Stimulated activated naive CD8-positive, alpha-beta T cell treated with anti-CD3 and anti-CD28 coated beads, Interleukin-15, Interleukin-2, amounts not matched to agents 100 ng/mL and 50 ng/mL, for 24 hours (primary cell): Measurements from ENCODE around the gene DRC1.
"Not testable (repeated sequence)": the region's sequence is repeated elsewhere in the genome, so short reads cannot be mapped to it uniquely, and the experiment has no call there.

ENCODE experiments used
- H3K27ac Mint-ChIP-seq: one replicate; pipeline ENCODE4 v1.8.0; 2021; ENCODE audit warnings: mild to moderate bottlenecking, mixed read lengths
- H3K27me3 Mint-ChIP-seq: one replicate; pipeline ENCODE4 v1.8.0; 2021; ENCODE audit warnings: mixed read lengths
- H3K36me3 Mint-ChIP-seq: one replicate; pipeline ENCODE4 v1.8.0; 2021; ENCODE audit warnings: low read depth, mixed read lengths
- H3K4me1 Mint-ChIP-seq: one replicate; pipeline ENCODE4 v1.8.0; 2021; ENCODE audit warnings: low read depth, mixed read lengths
- H3K4me3 Mint-ChIP-seq: one replicate; pipeline ENCODE4 v1.8.0; 2021; ENCODE audit warnings: mild to moderate bottlenecking, mixed read lengths
- H3K9me3 Mint-ChIP-seq: one replicate; pipeline ENCODE4 v1.8.0; 2021; ENCODE audit warnings: mixed read lengths

DRC1 gene

GRCh38 chr2:26401739-26402541 lies at the start of gene DRC1:
Gene DRC1 (plus strand): TSS chr2:26401920. CDS start chr2:26401990, 70 bp downstream.
- no peaks in the 10 kb centered on the region for H3K36me3 Mint-ChIP-seq
- no peak within 1 kb of the TSS for H3K4me3 Mint-ChIP-seq
- H3K4me1 Mint-ChIP-seq: peaks cover 11% of the 10 kb centered on the region
- no peak within 1 kb of the TSS for H3K27ac Mint-ChIP-seq
- H3K27me3 Mint-ChIP-seq: peaks cover 12% of the 10 kb centered on the region
- H3K9me3 Mint-ChIP-seq: no peaks in the 10 kb centered on the region

- Mint-ChIP-seq H3K9me3 (no peaks in the 10 kb centered on the region), H3K4me3 (no peak overlapping the region), H3K4me1 (peaks cover 78% of the 10 kb centered on the region), H3K27me3 (no peaks in the 10 kb centered on the region), H3K36me3 (peaks cover 63% of the 10 kb centered on the region), H3K27ac (peak overlapping the region; percentile 34)
These were observed 48.8 kb upstream of the DRC1 start for GRCh38 chr2:26352892-26353291.

GRCh38 chr2:26354469-26354868 lies 47.3 kb upstream of the DRC1 start:
- H3K4me3 Mint-ChIP-seq, H3K27me3 Mint-ChIP-seq, H3K9me3 Mint-ChIP-seq, H3K27ac Mint-ChIP-seq: not testable (repeated sequence)
- H3K36me3 Mint-ChIP-seq: peaks cover 57% of the 10 kb centered on the region
- H3K4me1 Mint-ChIP-seq: peaks cover 76% of the 10 kb centered on the region

- Mint-ChIP-seq H3K9me3 (no peaks in the 10 kb centered on the region), H3K4me3 (no peak overlapping the region), H3K27me3 (no peaks in the 10 kb centered on the region), H3K4me1 (peaks cover 76% of the 10 kb centered on the region), H3K27ac (no peak overlapping the region), H3K36me3 (peaks cover 58% of the 10 kb centered on the region)
These were observed 46.4 kb upstream of the DRC1 start for GRCh38 chr2:26355038-26355995.

GRCh38 chr2:26356111-26356510 lies 45.6 kb upstream of the DRC1 start:
- Mint-ChIP-seq H3K36me3 (peaks cover 58% of the 10 kb centered on the region), H3K27me3 (no peaks in the 10 kb centered on the region), H3K4me1 (peaks cover 75% of the 10 kb centered on the region), H3K27ac (no peak overlapping the region), H3K4me3 (no peak overlapping the region), H3K9me3 (no peaks in the 10 kb centered on the region)

- H3K9me3 Mint-ChIP-seq: no peaks in the 10 kb centered on the region
- no peaks in the 10 kb centered on the region for H3K27me3 Mint-ChIP-seq
- H3K27ac Mint-ChIP-seq: no peak overlapping the region
- peaks cover 59% of the 10 kb centered on the region for H3K36me3 Mint-ChIP-seq
- H3K4me1 Mint-ChIP-seq: peaks cover 69% of the 10 kb centered on the region
- H3K4me3 Mint-ChIP-seq: no peak overlapping the region
These were observed 44.9 kb upstream of the DRC1 start for GRCh38 chr2:26356771-26357170.

- Mint-ChIP-seq H3K4me3 (no peak overlapping the region), H3K4me1 (peaks cover 54% of the 10 kb centered on the region), H3K9me3 (no peaks in the 10 kb centered on the region), H3K27me3 (no peaks in the 10 kb centered on the region), H3K36me3 (peaks cover 51% of the 10 kb centered on the region), H3K27ac (no peak overlapping the region)
These were observed 41.7 kb upstream of the DRC1 start for GRCh38 chr2:26359886-26360473.

GRCh38 chr2:26363323-26363722 lies 38.4 kb upstream of the DRC1 start:
- Mint-ChIP-seq H3K36me3 (peaks cover 50% of the 10 kb centered on the region), H3K4me3 (no peak overlapping the region), H3K27ac (no peak overlapping the region), H3K4me1 (peaks cover 34% of the 10 kb centered on the region), H3K27me3 (no peaks in the 10 kb centered on the region), H3K9me3 (no peaks in the 10 kb centered on the region)

- Mint-ChIP-seq H3K4me3 (no peak overlapping the region), H3K27ac (no peak overlapping the region), H3K36me3 (peaks cover 56% of the 10 kb centered on the region), H3K9me3 (no peaks in the 10 kb centered on the region), H3K27me3 (no peaks in the 10 kb centered on the region), H3K4me1 (peaks cover 29% of the 10 kb centered on the region)
These were observed 37.8 kb upstream of the DRC1 start for GRCh38 chr2:26363958-26364357.

GRCh38 chr2:26364669-26365068 lies 37.1 kb upstream of the DRC1 start:
- Mint-ChIP-seq H3K4me1 (peaks cover 23% of the 10 kb centered on the region), H3K27ac (no peak overlapping the region), H3K9me3 (no peaks in the 10 kb centered on the region), H3K4me3 (no peak overlapping the region), H3K27me3 (no peaks in the 10 kb centered on the region), H3K36me3 (peaks cover 60% of the 10 kb centered on the region)

- Mint-ChIP-seq H3K4me1 (peaks cover 17% of the 10 kb centered on the region), H3K9me3 (no peaks in the 10 kb centered on the region), H3K4me3 (no peak overlapping the region), H3K36me3 (peaks cover 51% of the 10 kb centered on the region), H3K27ac (no peak overlapping the region), H3K27me3 (no peaks in the 10 kb centered on the region)
These were observed 34.8 kb upstream of the DRC1 start for GRCh38 chr2:26366957-26367356.

GRCh38 chr2:26369664-26370063 lies 32.1 kb upstream of the DRC1 start:
- peaks cover 60% of the 10 kb centered on the region for H3K36me3 Mint-ChIP-seq
- not testable (repeated sequence) for H3K27ac Mint-ChIP-seq, H3K27me3 Mint-ChIP-seq, H3K4me3 Mint-ChIP-seq, H3K4me1 Mint-ChIP-seq, H3K9me3 Mint-ChIP-seq

GRCh38 chr2:26370909-26371308 lies 30.8 kb upstream of the DRC1 start:
- H3K36me3 Mint-ChIP-seq: peaks cover 63% of the 10 kb centered on the region
- not testable (repeated sequence) for H3K9me3 Mint-ChIP-seq, H3K27me3 Mint-ChIP-seq, H3K4me3 Mint-ChIP-seq, H3K27ac Mint-ChIP-seq, H3K4me1 Mint-ChIP-seq

- Mint-ChIP-seq H3K27me3 (no peaks in the 10 kb centered on the region), H3K4me1 (no peaks in the 10 kb centered on the region), H3K4me3 (no peak overlapping the region), H3K9me3 (no peaks in the 10 kb centered on the region), H3K27ac (no peak overlapping the region), H3K36me3 (peaks cover 66% of the 10 kb centered on the region)
These were observed 24.9 kb upstream of the DRC1 start for GRCh38 chr2:26376799-26377198.

- H3K4me1 Mint-ChIP-seq: no peaks in the 10 kb centered on the region
- no peaks in the 10 kb centered on the region for H3K9me3 Mint-ChIP-seq
- no peak overlapping the region for H3K4me3 Mint-ChIP-seq
- peaks cover 63% of the 10 kb centered on the region for H3K36me3 Mint-ChIP-seq
- H3K27ac Mint-ChIP-seq: no peak overlapping the region
- H3K27me3 Mint-ChIP-seq: no peaks in the 10 kb centered on the region
These were observed 21.4 kb upstream of the DRC1 start for GRCh38 chr2:26380281-26380680.
